ENCODE measurements around the gene JAG1.

JAG1 gene

GRCh38 chr20:10667560-10668167, 6.1 kb downstream of the JAG1 start:
- Histone ChIP-seq H3K4me1 (ENCODE audit: control insufficient read depth, insufficient read depth, low read length) (peaks cover 87% of the 10 kb centered on the region), H3K4me3 (ENCODE audit: low read depth, low read length) (no peak overlapping the region), H3K9ac (ENCODE audit: low read length) (no peak overlapping the region), H3K9me3 (ENCODE audit: control insufficient read depth, insufficient read depth, low read depth, low read length) (no peaks in the 10 kb centered on the region), H3K27ac (ENCODE audit: low read depth, low read length) (no peak overlapping the region), H3K27me3 (ENCODE audit: control insufficient read depth, insufficient read depth, low read length) (no peaks in the 10 kb centered on the region), H3K36me3 (ENCODE audit: control insufficient read depth, insufficient read depth, low read length) (peaks cover 37% of the 10 kb centered on the region)

- Histone ChIP-seq H3K27ac (ENCODE audit: low read depth, low read length) (no peak overlapping the region), H3K36me3 (ENCODE audit: control insufficient read depth, insufficient read depth, low read length) (peaks cover 43% of the 10 kb centered on the region), H3K9ac (ENCODE audit: low read length) (no peak overlapping the region), H3K27me3 (ENCODE audit: control insufficient read depth, insufficient read depth, low read length) (no peaks in the 10 kb centered on the region), H3K9me3 (ENCODE audit: control insufficient read depth, insufficient read depth, low read depth, low read length) (no peaks in the 10 kb centered on the region), H3K4me1 (ENCODE audit: control insufficient read depth, insufficient read depth, low read length) (peaks cover 90% of the 10 kb centered on the region), H3K4me3 (ENCODE audit: low read depth, low read length) (no peak overlapping the region)
Observed at GRCh38 chr20:10667077-10667401, 6.8 kb downstream of the JAG1 start.

- Histone ChIP-seq H3K27me3 (ENCODE audit: control insufficient read depth, insufficient read depth, low read length) (no peaks in the 10 kb centered on the region), H3K4me3 (ENCODE audit: low read depth, low read length) (no peak overlapping the region), H3K9ac (ENCODE audit: low read length) (no peak overlapping the region), H3K9me3 (ENCODE audit: control insufficient read depth, insufficient read depth, low read depth, low read length) (no peaks in the 10 kb centered on the region), H3K36me3 (ENCODE audit: control insufficient read depth, insufficient read depth, low read length) (peaks cover 49% of the 10 kb centered on the region), H3K4me1 (ENCODE audit: control insufficient read depth, insufficient read depth, low read length) (peaks cover 89% of the 10 kb centered on the region), H3K27ac (ENCODE audit: low read depth, low read length) (no peak overlapping the region)
Observed at GRCh38 chr20:10666221-10667076, 7.3 kb downstream of the JAG1 start.

- no peaks in the 10 kb centered on the region for H3K27me3 ChIP-seq (ENCODE audit: control insufficient read depth, insufficient read depth, low read length)
- H3K4me1 ChIP-seq (ENCODE audit: control insufficient read depth, insufficient read depth, low read length) = peaks cover 88% of the 10 kb centered on the region
- H3K27ac ChIP-seq (ENCODE audit: low read depth, low read length) = peak overlapping the region; percentile 55; the same call in 1 of the 2 replicates
- H3K4me3 ChIP-seq (ENCODE audit: low read depth, low read length) = no peak overlapping the region
- H3K9me3 ChIP-seq (ENCODE audit: control insufficient read depth, insufficient read depth, low read depth, low read length) = no peaks in the 10 kb centered on the region
- no peak overlapping the region for H3K9ac ChIP-seq (ENCODE audit: low read length)
- peaks cover 55% of the 10 kb centered on the region for H3K36me3 ChIP-seq (ENCODE audit: control insufficient read depth, insufficient read depth, low read length)
Observed at GRCh38 chr20:10665791-10666190, 8.0 kb downstream of the JAG1 start.

- no peaks in the 10 kb centered on the region for H3K27me3 ChIP-seq (ENCODE audit: control insufficient read depth, insufficient read depth, low read length)
- H3K9ac ChIP-seq (ENCODE audit: low read length) = peak overlapping the region; percentile 31
- H3K27ac ChIP-seq (ENCODE audit: low read depth, low read length) = peak overlapping the region; percentile 55; the same call in 1 of the 2 replicates
- no peaks in the 10 kb centered on the region for H3K9me3 ChIP-seq (ENCODE audit: control insufficient read depth, insufficient read depth, low read depth, low read length)
- H3K4me3 ChIP-seq (ENCODE audit: low read depth, low read length) = peak overlapping the region; percentile 37
- peaks cover 59% of the 10 kb centered on the region for H3K36me3 ChIP-seq (ENCODE audit: control insufficient read depth, insufficient read depth, low read length)
- H3K4me1 ChIP-seq (ENCODE audit: control insufficient read depth, insufficient read depth, low read length) = peaks cover 88% of the 10 kb centered on the region
Observed at GRCh38 chr20:10665027-10665561, 8.7 kb downstream of the JAG1 start.

GRCh38 chr20:10663756-10664155, 10.0 kb downstream of the JAG1 start:
- Histone ChIP-seq H3K27me3 (ENCODE audit: control insufficient read depth, insufficient read depth, low read length) (no peaks in the 10 kb centered on the region), H3K27ac (ENCODE audit: low read depth, low read length) (no peak overlapping the region), H3K9ac (ENCODE audit: low read length) (peak overlapping the region; percentile 47), H3K4me3 (ENCODE audit: low read depth, low read length) (no peak overlapping the region), H3K9me3 (ENCODE audit: control insufficient read depth, insufficient read depth, low read depth, low read length) (no peaks in the 10 kb centered on the region), H3K4me1 (ENCODE audit: control insufficient read depth, insufficient read depth, low read length) (peaks cover 83% of the 10 kb centered on the region), H3K36me3 (ENCODE audit: control insufficient read depth, insufficient read depth, low read length) (peaks cover 63% of the 10 kb centered on the region)

GRCh38 chr20:10662661-10663458, 10.9 kb downstream of the JAG1 start:
- H3K36me3 ChIP-seq (ENCODE audit: control insufficient read depth, insufficient read depth, low read length) = peaks cover 68% of the 10 kb centered on the region
- H3K27me3 ChIP-seq (ENCODE audit: control insufficient read depth, insufficient read depth, low read length) = no peaks in the 10 kb centered on the region
- H3K4me1 ChIP-seq (ENCODE audit: control insufficient read depth, insufficient read depth, low read length) = peaks cover 80% of the 10 kb centered on the region
- no peak overlapping the region for H3K9ac ChIP-seq (ENCODE audit: low read length)
- H3K4me3 ChIP-seq (ENCODE audit: low read depth, low read length) = no peak overlapping the region
- no peak overlapping the region for H3K27ac ChIP-seq (ENCODE audit: low read depth, low read length)
- H3K9me3 ChIP-seq (ENCODE audit: control insufficient read depth, insufficient read depth, low read depth, low read length) = no peaks in the 10 kb centered on the region

GRCh38 chr20:10662151-10662550, 11.6 kb downstream of the JAG1 start:
- Histone ChIP-seq H3K9me3 (ENCODE audit: control insufficient read depth, insufficient read depth, low read depth, low read length) (no peaks in the 10 kb centered on the region), H3K27ac (ENCODE audit: low read depth, low read length) (no peak overlapping the region), H3K36me3 (ENCODE audit: control insufficient read depth, insufficient read depth, low read length) (peaks cover 68% of the 10 kb centered on the region), H3K4me3 (ENCODE audit: low read depth, low read length) (no peak overlapping the region), H3K27me3 (ENCODE audit: control insufficient read depth, insufficient read depth, low read length) (no peaks in the 10 kb centered on the region), H3K9ac (ENCODE audit: low read length) (no peak overlapping the region), H3K4me1 (ENCODE audit: control insufficient read depth, insufficient read depth, low read length) (peaks cover 79% of the 10 kb centered on the region)

- peaks cover 76% of the 10 kb centered on the region for H3K4me1 ChIP-seq (ENCODE audit: control insufficient read depth, insufficient read depth, low read length)
- peaks cover 68% of the 10 kb centered on the region for H3K36me3 ChIP-seq (ENCODE audit: control insufficient read depth, insufficient read depth, low read length)
- H3K4me3 ChIP-seq (ENCODE audit: low read depth, low read length) = no peak overlapping the region
- H3K9ac ChIP-seq (ENCODE audit: low read length) = no peak overlapping the region
- H3K27ac ChIP-seq (ENCODE audit: low read depth, low read length) = no peak overlapping the region; the same call in 1 of the 2 replicates
- H3K27me3 ChIP-seq (ENCODE audit: control insufficient read depth, insufficient read depth, low read length) = no peaks in the 10 kb centered on the region
- H3K9me3 ChIP-seq (ENCODE audit: control insufficient read depth, insufficient read depth, low read depth, low read length) = no peaks in the 10 kb centered on the region
Observed at GRCh38 chr20:10661261-10661660, 12.5 kb downstream of the JAG1 start.

GRCh38 chr20:10660661-10661060, 13.1 kb downstream of the JAG1 start:
- no peak overlapping the region for H3K4me3 ChIP-seq (ENCODE audit: low read depth, low read length)
- H3K36me3 ChIP-seq (ENCODE audit: control insufficient read depth, insufficient read depth, low read length) = peaks cover 71% of the 10 kb centered on the region
- H3K27ac ChIP-seq (ENCODE audit: low read depth, low read length) = peak overlapping the region; percentile 8; the same call in 1 of the 2 replicates
- peaks cover 76% of the 10 kb centered on the region for H3K4me1 ChIP-seq (ENCODE audit: control insufficient read depth, insufficient read depth, low read length)
- peak overlapping the region; percentile 24 for H3K9ac ChIP-seq (ENCODE audit: low read length)
- no peaks in the 10 kb centered on the region for H3K27me3 ChIP-seq (ENCODE audit: control insufficient read depth, insufficient read depth, low read length)
- no peaks in the 10 kb centered on the region for H3K9me3 ChIP-seq (ENCODE audit: control insufficient read depth, insufficient read depth, low read depth, low read length)
